ENCODE measurements around the gene PCDHGA10. TPM values are rescaled to one million over a fixed set of nuclear protein-coding genes. Genes with fewer than 3 reads are reported as not detected.

The PCDHGA10 gene
- polyA plus RNA-seq, 1 of the 3 experiments (the other 2 are of a cell fraction): 2.0 TPM

- Histone ChIP-seq H3K4me1 (ENCODE audit: control insufficient read depth in 1 of 2, insufficient read depth in 2 of 2, low read depth in 1 of 2, low read length in 1 of 2) (no peaks in the 10 kb centered on the region; a peak in 1 of 4 replicates), H3K27ac (ENCODE audit: low read depth in 2 of 2, low read length in 1 of 2) (no peak overlapping the region), H3K36me3 (replicated peaks in 1 of 2; ENCODE audit: control insufficient read depth in 1 of 2, insufficient read depth in 2 of 2, low read length in 1 of 2) (peaks cover 3 to 60% of the 10 kb centered on the region in 2 experiments), H2AFZ (ENCODE audit: low read depth) (no peak overlapping the region), H3K27me3 (ENCODE audit: insufficient read depth) (no peaks in the 10 kb centered on the region), H3K79me2 (ENCODE audit: insufficient read depth) (peaks cover 23% of the 10 kb centered on the region), H3K4me2 (no peak overlapping the region), H3K9me3 (peaks cover 23% of the 10 kb centered on the region), H3K4me3 (ENCODE audit: low read depth in 2 of 2, low read length in 1 of 2) (peak overlapping the region in 1 of 2 experiments; percentile 17; a peak in 1 of 4 replicates), H3F3A (replicated peaks; ENCODE audit: insufficient read depth) (peaks cover 4% of the 10 kb centered on the region), H3K9me2 (no peaks in the 10 kb centered on the region), H4K20me1 (ENCODE audit: insufficient read depth) (no peaks in the 10 kb centered on the region), H3K9ac (no peak overlapping the region)
- ChIA-PET POLR2A (no interaction called here), CTCF (interaction anchor here (0.9 to 2.7 kb wide), 5 partner anchors 102 to 198 kb away, joined by 3 to 10 read pairs (median 7); partner anchors contain the start of gene PCDHB14)
- no peak for TF ChIP-seq EP300 (IDR thresholded peaks at IDR 0.05; ENCODE audit: borderline replicate concordance in 1 of 2, low read depth in 1 of 2, low read length in 1 of 2)
- no peak for TF ChIP-seq CTCF (IDR thresholded peaks at IDR 0.05)
- TF ChIP-seq RFX5 (IDR thresholded peaks at IDR 0.05; ENCODE audit: low read length): no peak
- TF ChIP-seq RXRA (IDR thresholded peaks at IDR 0.05; ENCODE audit: borderline replicate concordance, low read depth): no peak
- TF ChIP-seq YY1 (IDR thresholded peaks at IDR 0.05; ENCODE audit: low read depth): no peak
- no peak for TF ChIP-seq FOXM1 (IDR thresholded peaks at IDR 0.05; ENCODE audit: low read depth)
- no peak for TF ChIP-seq GATA2 (CRISPR knock-in tag; IDR thresholded peaks at IDR 0.05)
- no peak for TF ChIP-seq USF2 (IDR thresholded peaks at IDR 0.05; ENCODE audit: borderline replicate concordance, low read depth, low read length)
- no peak for TF ChIP-seq ELF1 (IDR thresholded peaks at IDR 0.05)
- no peak for TF ChIP-seq IRF3 (IDR thresholded peaks at IDR 0.05; ENCODE audit: low read depth, low read length)
- no peak for TF ChIP-seq FOXJ3 (CRISPR knock-in tag; IDR thresholded peaks at IDR 0.05)
- WGBS (ENCODE audit: low lambda C conversion rate): 86% methylated on average over 13 of the region's 13 CpGs
- no peak for DNase-seq
Measured at GRCh38 chr5:141421489-141421855, 8.7 kb downstream of the PCDHGA10 start.

DNA sequence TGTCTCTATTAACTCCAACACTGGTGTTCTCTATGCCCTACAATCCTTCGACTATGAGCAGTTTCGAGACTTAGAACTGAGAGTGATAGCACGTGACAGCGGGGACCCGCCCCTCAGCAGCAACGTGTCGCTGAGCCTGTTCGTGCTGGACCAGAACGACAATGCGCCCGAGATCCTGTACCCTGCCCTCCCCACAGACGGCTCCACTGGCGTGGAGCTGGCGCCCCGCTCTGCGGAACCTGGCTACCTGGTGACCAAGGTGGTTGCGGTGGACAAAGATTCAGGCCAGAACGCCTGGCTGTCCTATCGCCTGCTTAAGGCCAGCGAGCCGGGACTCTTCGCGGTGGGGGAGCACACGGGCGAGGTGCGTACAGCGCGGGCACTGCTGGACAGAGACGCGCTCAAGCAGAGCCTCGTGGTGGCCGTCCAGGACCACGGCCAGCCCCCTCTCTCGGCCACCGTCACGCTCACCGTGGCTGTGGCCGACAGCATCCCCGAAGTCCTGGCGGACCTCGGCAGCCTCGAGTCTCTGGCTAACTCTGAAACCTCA, 10.0 kb downstream of the PCDHGA10 start:
- 93% methylated on average over 27 of the region's 42 CpGs for WGBS (ENCODE audit: low lambda C conversion rate)
- Histone ChIP-seq H3K27ac (ENCODE audit: low read depth in 2 of 2, low read length in 1 of 2) (no peak overlapping the region), H3K9ac (no peak overlapping the region), H3F3A (replicated peaks; ENCODE audit: insufficient read depth) (no peaks in the 10 kb centered on the region), H3K4me1 (ENCODE audit: control insufficient read depth in 1 of 2, insufficient read depth in 2 of 2, low read depth in 1 of 2, low read length in 1 of 2) (no peaks in the 10 kb centered on the region; a peak in 1 of 4 replicates), H3K4me3 (ENCODE audit: low read depth in 2 of 2, low read length in 1 of 2) (no peak overlapping the region; a peak in 1 of 4 replicates), H3K9me2 (no peaks in the 10 kb centered on the region), H3K9me3 (peaks cover 23% of the 10 kb centered on the region), H3K27me3 (ENCODE audit: insufficient read depth) (no peaks in the 10 kb centered on the region), H3K79me2 (ENCODE audit: insufficient read depth) (peaks cover 23% of the 10 kb centered on the region), H4K20me1 (ENCODE audit: insufficient read depth) (no peaks in the 10 kb centered on the region), H2AFZ (ENCODE audit: low read depth) (no peak overlapping the region), H3K4me2 (no peak overlapping the region), H3K36me3 (replicated peaks in 1 of 2; ENCODE audit: control insufficient read depth in 1 of 2, insufficient read depth in 2 of 2, low read length in 1 of 2) (peaks cover 3 to 71% of the 10 kb centered on the region in 2 experiments)
- ChIA-PET POLR2A (no interaction called here), CTCF (interaction anchor here (2.7 kb wide), 1 partner anchor 102 kb away, joined by 7 read pairs; no protein-coding TSS in a partner anchor)
- TF ChIP-seq GABPA (IDR thresholded peaks at IDR 0.05; ENCODE audit: low read depth) (no peak), FOXM1 (IDR thresholded peaks at IDR 0.05; ENCODE audit: low read depth) (no peak), JUND (IDR thresholded peaks at IDR 0.05) (no peak), MEF2A (IDR thresholded peaks at IDR 0.05; ENCODE audit: borderline replicate concordance, low read depth) (no peak), EZH2phosphoT487 (IDR thresholded peaks at IDR 0.05; ENCODE audit: borderline replicate concordance, low read depth) (no peak)
- no peak for DNase-seq

Data from SK-N-SH (cell line).